ENCODE measurements around the gene EPHB3.
A peak's percentile ranks its signal among the peaks of the same experiment; 100 is the strongest.

Gene EPHB3

GRCh38 chr3:184561061-184561912, at the start of gene EPHB3:
Gene EPHB3, plus strand, starts transcription at chr3:184561785. Its CDS starts 451 bp downstream, at chr3:184562236.
- peak; percentile 100 for DNase-seq

DNA sequence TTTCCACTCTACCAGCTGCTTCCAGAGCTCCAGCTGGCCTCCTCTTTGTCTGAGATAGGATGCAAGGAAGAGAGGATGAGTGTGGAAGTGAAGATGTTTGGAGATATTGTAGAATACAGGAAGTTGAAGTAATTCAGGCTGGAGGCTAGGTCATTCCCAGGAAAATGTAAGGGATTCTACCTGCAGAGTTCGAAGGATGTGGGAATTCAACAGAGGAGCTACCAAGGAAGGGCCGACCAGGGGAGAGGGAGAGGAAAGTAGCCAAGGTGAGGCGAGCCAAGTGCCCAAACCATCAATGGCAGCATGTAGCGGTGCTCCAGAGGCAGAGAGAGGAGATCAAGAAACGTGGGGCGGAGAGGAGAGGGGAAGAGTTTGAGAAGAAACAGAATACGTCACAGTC, 49.0 kb upstream of the EPHB3 start:
- no peak for DNase-seq

DNA sequence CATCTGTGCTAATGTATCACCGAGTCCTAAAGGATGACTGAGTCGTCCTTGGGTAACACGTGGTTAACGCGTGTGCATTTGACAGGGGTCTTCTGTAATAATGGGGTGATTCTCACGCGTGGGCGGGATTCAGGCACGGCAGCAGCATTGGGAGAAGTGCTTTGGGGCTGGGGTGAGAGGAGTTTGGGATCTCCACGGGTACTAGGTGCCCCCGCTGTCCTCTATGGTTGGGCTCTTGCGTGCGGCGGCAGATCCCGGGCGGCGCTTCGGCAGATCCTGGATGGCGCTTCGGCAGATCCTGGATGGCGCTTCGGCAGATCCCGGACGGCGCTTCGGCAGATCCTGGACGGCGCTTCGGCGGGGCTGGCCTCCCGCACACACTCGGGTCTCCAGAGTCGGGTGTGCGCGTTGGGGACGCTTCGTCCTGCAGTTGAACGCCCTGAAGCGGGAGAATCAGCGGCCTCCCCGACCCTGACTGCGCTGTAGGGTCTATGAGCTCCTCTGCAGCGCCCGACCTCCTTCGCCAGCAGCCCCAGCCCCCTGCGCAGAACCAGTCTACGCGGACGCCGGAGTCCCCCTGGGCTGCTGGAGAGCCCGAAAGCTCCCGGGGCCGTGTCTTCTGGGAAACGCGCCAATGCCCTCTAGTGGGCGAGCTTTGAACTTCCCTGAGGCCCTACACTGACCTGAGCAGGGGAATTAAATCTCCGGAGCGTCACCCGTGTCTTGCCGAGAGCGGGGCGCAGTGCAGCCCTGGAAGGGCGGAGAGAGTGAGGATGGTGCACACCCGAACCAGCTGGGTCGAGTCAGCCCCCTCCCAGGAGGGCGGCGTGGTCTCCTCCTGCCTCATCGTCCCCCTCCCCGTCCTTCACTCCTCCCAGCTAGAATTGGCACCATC, 48.1 kb upstream of the EPHB3 start:
- DNase-seq, result peak; percentile 57

- DNase-seq, result no peak
Measured at GRCh38 chr3:184514171-184514490, 47.5 kb upstream of the EPHB3 start.

GRCh38 chr3:184523825-184524615, 37.6 kb upstream of the EPHB3 start:
- DNase-seq, result no peak

- DNase-seq, result no peak
Measured at GRCh38 chr3:184524981-184525336, 36.6 kb upstream of the EPHB3 start.

DNA sequence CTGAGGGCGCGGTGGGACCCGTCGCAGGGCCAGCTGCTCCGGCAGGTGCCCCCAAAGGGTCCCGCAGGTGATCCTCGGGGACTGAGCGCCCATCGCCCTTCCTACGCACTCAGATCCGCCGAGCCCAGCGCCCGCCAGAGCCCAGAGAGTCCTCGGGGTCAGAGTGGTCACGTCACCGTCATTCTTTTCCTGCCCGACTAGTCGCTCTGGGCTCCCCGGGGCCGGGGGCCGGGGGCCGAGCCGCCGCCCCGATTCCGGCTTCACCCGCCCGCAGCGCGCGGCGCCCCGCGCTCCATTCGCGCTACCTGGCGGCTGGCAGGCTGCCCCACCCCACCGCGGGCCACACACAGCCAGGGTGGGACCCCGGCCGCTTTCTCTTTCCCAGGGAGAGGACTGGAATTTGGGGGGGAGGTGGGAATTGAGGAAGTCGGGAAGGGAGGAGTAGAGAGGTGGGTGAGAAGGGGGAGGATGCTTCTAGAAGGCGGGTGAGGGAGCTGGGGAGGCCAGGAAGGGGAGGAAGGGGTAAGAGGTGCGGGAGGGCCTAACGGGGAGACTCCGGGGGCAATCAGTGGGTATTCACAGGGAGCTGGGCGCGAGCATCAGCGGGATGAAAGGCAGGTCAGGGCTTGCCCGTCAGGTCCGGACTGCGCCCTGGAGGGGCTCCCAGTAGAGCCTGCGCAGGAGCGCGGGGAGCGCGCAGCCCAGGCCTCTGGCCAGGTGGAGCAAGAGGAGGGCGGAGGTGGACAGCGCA, 36.1 kb upstream of the EPHB3 start:
- peak; percentile 47 for DNase-seq

DNA sequence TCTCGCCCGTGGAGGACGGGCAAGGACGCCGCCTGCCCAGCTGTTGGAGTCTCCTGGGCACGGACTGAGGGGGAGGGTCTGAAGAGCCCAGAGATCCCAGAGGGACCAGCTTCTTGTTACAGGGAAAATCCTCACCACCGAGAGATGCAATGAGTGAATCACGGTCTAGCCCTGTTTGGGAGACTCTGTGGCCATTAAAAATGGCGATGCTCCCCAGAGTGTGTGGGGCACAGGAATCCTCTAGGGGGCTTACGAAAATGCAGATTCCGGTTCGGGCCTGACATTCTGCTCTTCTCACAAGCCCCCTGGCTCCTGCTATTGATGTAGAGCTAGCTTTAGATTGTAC, 35.5 kb upstream of the EPHB3 start:
- DNase-seq, result no peak

DNA sequence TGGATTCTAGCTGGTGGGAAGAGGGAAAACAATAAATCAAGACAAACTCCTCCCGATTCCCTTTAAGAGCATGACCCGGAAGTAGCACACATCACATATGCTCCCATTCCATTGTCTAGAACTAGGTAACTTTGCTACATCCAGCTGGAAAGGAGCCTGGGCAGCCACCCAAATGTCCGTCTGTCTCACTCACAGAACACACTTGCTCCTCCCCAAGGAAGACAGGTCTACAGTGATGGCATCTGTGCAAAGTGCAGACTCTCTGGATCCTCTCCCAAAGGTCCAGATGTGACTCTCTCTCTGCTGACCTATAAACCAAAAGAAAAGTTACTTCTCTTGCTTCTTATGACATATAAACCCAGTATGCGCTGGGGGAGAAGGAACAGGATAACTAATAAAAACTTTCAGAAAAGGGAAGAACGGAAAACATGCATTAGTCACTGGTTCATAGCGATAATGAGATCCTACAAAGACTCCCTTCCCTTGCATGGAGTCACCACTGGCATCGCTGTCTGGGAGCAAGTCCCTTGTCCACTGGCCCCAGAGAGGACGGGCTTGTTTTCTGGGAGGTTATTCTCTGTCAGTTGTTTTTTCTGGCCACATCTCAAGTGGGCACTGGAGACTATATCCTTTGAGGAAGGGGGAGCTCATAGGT, 29.8 kb upstream of the EPHB3 start:
- no peak for DNase-seq

DNA sequence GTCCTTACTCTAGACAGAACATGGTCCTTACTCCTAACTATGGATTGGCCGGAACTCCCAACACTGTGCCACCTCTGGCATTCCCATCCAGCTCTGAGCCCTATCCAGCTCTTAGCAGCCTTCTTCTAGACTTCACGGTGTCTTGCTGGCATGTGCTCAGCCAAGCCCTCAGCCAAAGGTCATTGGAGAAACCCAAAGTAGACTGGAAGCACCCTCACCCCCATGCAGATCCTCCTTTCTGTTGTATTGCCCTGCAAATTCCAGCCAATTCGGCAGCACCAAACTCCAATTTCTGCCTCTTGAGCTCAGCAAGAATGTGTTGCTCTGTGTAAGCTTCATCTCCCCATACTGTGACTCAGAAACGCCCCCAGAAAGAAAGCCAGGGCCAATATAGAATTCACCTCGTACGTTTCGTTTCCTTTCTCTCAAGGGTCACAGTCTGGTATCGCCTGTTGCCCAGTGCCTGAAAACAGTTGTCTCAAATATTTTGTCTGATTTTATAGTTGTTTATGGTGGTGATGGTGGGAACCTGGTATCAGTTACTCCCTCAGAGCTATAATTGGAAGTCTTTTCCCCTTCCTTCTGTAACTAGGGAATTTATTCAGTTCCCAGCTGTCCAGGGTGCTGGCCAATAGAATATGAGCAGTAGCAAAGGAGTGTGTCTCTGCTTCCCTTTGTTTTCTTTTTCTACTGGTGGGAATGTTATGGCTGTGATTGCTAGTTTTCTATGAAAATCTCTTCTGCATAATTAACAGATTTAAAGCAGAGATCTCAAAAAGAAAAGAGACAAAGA, 28.4 kb upstream of the EPHB3 start:
- DNase-seq, result no peak

GRCh38 chr3:184537885-184538665, 23.5 kb upstream of the EPHB3 start:
- DNase-seq, result no peak

GRCh38 chr3:184538666-184539431, 22.7 kb upstream of the EPHB3 start:
- DNase-seq, result no peak

GRCh38 chr3:184539801-184540435, 21.7 kb upstream of the EPHB3 start:
- DNase-seq, result no peak

DNA sequence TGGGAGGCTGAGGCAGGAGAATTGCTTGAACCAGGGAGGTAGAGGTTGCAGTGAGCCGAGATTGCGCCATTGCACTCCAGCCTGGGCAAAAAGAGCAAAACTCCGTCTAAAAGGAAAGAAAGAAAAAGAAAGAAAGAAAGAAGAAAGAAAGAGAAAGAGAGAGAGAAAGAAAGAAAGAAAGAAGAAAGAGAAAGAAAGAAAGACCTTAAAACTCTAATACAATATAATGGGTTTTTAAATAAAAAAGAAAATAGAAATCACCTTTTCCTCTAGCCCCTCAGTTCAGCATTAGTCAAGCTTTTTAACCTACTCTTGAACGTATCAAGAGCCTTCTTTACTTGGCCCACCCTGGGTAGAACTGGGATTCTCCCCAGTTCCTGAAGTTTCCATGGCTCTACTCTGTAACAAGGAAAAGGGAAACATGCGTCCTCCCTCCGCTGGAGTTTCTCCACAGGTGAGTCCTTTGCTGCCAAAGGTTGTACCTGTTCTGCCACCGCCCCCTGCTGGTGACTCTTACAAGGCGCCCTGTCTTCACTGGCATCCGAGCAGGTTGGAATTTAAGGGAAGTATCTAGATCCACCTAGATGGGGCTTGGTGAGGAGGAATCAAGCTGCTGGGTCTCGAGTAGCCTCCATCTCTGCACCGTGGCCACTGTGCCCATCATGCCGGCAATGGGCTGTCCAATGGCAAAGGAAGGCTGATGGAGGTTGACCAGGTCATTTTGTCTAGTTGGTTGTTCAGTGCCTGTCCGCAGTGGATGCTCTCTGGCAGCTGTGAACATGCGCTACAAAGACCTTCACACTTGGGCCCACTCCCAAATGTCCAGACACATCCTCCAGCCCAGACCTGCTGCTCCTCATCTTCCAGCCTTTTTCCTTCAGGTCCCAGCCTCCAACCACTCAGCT, 20.6 kb upstream of the EPHB3 start:
- peak; percentile 90 for DNase-seq

- no peak for DNase-seq
Measured at GRCh38 chr3:184541886-184542562, 19.6 kb upstream of the EPHB3 start.

DNA sequence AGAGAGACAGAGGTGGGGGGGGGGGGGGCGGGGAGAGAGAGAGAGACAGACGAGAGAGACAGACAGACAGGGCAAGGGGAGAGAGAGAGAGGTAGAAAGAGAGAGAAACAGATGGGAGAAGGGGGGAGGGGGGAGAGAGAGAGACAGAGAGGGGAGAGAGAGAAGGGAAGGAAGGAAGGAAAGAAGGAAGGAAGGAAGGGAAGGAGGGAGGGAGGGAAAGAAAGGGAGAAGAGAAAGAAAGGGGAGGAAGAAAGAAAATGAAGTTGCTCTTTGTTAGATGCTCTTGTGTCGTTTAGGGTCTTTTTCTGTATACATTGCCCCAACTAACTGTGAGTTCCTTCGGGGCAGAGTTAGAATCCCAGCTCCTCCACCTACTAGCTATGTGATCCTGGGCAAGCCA, 19.0 kb upstream of the EPHB3 start:
- no peak for DNase-seq

DNA sequence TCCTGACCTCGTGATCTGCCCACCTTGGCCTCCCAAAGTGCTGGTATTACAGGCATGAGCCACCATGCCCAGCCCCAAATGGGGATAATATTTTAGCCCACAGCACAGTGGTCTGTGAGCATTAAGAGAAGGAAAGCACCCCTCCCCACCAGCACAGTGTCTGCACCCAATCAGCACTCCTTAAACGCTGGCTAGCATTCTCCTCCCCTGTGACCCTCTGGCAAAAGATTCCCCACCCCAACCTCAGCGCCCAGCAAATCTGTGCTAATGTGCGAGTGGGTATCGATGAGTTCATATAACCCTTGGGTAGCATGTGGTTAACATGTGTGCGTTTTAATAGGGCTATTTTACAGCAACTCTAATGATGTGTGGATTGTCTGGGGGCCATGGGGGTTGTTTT, 18.3 kb upstream of the EPHB3 start:
- DNase-seq, result no peak

Data from NCI-H510A (cell line).